Bronchial epithelial cell (primary cell): ENCODE results near the gene PSPC1. TPM values are rescaled to one million over a fixed set of nuclear protein-coding genes. Genes with fewer than 3 reads are reported as not detected.
"Not testable (repeated sequence)": the region's sequence is repeated elsewhere in the genome, so short reads cannot be mapped to it uniquely, and the experiment has no call there.

ENCODE experiments used
- DNase-seq: peaks from one replicate; pipeline ENCODE4 v3.0.0-alpha.2; 2010; ENCODE audit warnings: low read depth
- FAIRE-seq: peaks from 2 replicates; lab custom pipeline; 2011; peaks lifted over from hg19 to GRCh38; lab: Jason Lieb, UNC
- H3K27me3 ChIP-seq: 2 replicates; pipeline ENCODE4 v1.5.1; 2011; ENCODE audit warnings: low read length; ENCODE audit not compliant: control insufficient read depth, insufficient read depth
- H3K36me3 ChIP-seq: 2 replicates; pipeline ENCODE4 v1.5.1; 2011; ENCODE audit warnings: low read length; ENCODE audit not compliant: control insufficient read depth, insufficient read depth
- H3K4me3 ChIP-seq: 2 replicates; pipeline ENCODE4 v1.5.1; 2011; ENCODE audit warnings: mild to moderate bottlenecking, low read depth, low read length, control low read depth
- CTCF ChIP-seq: IDR thresholded peaks from 2 replicates; pipeline ENCODE4 v1.5.1; 2011; ENCODE audit warnings: mild to moderate bottlenecking, moderate library complexity, low read length, control low read depth, inconsistent platforms; ENCODE audit not compliant: insufficient read depth, severe bottlenecking
- total RNA-seq: library from RNA; depleted of rRNA; stranded (reverse); fragments of >200 nt; gene quantifications from 2 replicates; pipeline ENCODE4 v1.2.1, GENCODE V29; 2014

PSPC1 gene
- total RNA-seq, 1 donor from 2014 or later = 37.4 TPM

GRCh38 chr13:19791953-19792537 lies 9.3 kb upstream of the PSPC1 start:
- Histone ChIP-seq H3K27me3 (no peaks in the 10 kb centered on the region), H3K4me3 (no peak overlapping the region), H3K36me3 (no peaks in the 10 kb centered on the region)
- FAIRE-seq (no peak), DNase-seq (no peak)
- no peak for TF ChIP-seq CTCF

GRCh38 chr13:19782049-19782726 lies 557 bp downstream of the PSPC1 start:
- FAIRE-seq = no peak
- TF ChIP-seq CTCF = no peak
- Histone ChIP-seq H3K4me3 (peak overlapping the region; percentile 97), H3K27me3 (no peaks in the 10 kb centered on the region), H3K36me3 (no peaks in the 10 kb centered on the region)
- peak; percentile 33 for DNase-seq

- TF ChIP-seq CTCF = no peak
- no peaks in the 10 kb centered on the region for H3K27me3 ChIP-seq
- FAIRE-seq (no peak), DNase-seq (no peak)
- H3K36me3 ChIP-seq = no peaks in the 10 kb centered on the region
- peak overlapping the region; percentile 97 for H3K4me3 ChIP-seq
Measured at GRCh38 chr13:19781526-19781925, 1.2 kb downstream of the PSPC1 start.

- not testable (repeated sequence) for FAIRE-seq, DNase-seq, H3K27me3 ChIP-seq, H3K36me3 ChIP-seq
- H3K4me3 ChIP-seq = peak overlapping the region; percentile 97
Measured at GRCh38 chr13:19780753-19781418, 1.9 kb downstream of the PSPC1 start.

- FAIRE-seq (no peak), DNase-seq (no peak)
- Histone ChIP-seq H3K4me3 (no peak overlapping the region), H3K27me3 (no peaks in the 10 kb centered on the region), H3K36me3 (peaks cover 3% of the 10 kb centered on the region)
- TF ChIP-seq CTCF = no peak
Measured at GRCh38 chr13:19772306-19772705, 10.4 kb downstream of the PSPC1 start.

GRCh38 chr13:19769854-19770253 lies 12.9 kb downstream of the PSPC1 start:
- no peak for TF ChIP-seq CTCF
- no peak overlapping the region for H3K4me3 ChIP-seq
- no peaks in the 10 kb centered on the region for H3K27me3 ChIP-seq
- FAIRE-seq (no peak), DNase-seq (no peak)
- peaks cover 3% of the 10 kb centered on the region for H3K36me3 ChIP-seq
